ENCODE results near the gene SPEM1. TPM values are rescaled to one million over a fixed set of nuclear protein-coding genes. Genes with fewer than 3 reads are reported as not detected.

Gene SPEM1
- total RNA-seq, 1 experiment from 2014 or later = not detected

DNA sequence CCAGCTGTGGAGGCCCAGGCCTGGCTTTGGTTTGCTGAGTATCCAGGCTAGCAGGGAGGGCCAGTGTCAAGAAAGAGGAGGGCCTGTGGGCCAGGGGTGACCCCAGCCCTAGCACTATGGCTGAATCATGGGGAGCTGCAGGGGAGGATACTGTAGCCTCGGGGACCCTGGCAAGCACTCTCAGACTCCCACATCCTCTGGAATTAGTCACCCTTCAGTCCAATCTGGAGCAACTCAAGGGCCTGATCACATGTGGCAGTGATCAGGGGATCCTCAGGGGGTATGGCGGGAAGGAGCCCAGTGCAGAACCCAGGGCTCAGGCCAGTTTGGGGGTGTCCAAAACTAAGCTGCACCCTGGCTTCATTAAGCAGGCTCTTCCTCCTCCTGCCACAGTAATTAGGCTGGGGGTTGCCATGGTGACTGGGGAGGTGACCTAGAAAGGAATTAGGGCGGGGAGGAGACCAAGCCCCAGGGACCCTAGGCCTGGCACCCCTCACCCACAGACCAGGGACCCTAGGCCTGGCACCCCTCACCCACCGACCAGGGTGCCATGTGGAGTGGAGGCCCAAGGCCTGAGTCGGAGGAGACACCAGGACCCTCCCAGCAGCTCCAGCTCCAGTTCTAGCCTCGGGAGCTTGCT is 6.7 kb upstream of the SPEM1 start:
- DNase-seq (ENCODE audit: low read depth) = no peak
- in situ Hi-C loops (cut with HindIII; ENCODE audit: low pct_unique_long_range_greater_than_20kb, low sequenced_read_pairs) = no loop called here

DNA sequence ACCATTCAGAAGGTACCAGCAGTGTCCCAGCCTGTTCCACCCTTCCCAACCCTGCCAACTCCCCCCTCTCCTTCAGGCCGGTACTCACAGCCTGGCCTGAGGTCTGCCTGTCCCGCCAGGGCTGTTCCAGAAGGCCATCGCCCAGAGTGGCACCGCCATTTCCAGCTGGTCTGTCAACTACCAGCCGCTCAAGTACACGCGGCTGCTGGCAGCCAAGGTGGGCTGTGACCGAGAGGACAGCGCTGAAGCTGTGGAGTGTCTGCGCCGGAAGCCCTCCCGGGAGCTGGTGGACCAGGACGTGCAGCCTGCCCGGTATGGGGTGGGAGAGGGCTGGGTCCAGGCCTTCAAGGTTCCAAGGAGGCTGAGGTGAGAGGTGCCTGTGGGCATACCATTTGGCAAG is 5.3 kb upstream of the SPEM1 start:
- no peak for DNase-seq (ENCODE audit: low read depth)

DNA sequence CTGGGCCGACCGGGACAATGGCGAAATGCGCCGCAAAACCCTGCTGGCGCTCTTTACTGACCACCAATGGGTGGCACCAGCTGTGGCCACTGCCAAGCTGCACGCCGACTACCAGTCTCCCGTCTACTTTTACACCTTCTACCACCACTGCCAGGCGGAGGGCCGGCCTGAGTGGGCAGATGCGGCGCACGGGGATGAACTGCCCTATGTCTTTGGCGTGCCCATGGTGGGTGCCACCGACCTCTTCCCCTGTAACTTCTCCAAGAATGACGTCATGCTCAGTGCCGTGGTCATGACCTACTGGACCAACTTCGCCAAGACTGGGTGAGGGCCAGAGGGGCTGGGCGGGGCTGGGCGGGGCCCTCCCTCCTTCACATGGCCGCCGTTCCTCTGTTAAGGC is 4.3 kb upstream of the SPEM1 start:
- no peak for DNase-seq (ENCODE audit: low read depth)
- in situ Hi-C loops (cut with HindIII; ENCODE audit: low pct_unique_long_range_greater_than_20kb, low sequenced_read_pairs) = no loop called here

More for the DNA sequence above, 5.3 kb upstream of the SPEM1 start:
- in situ Hi-C loops (cut with HindIII; ENCODE audit: low pct_unique_long_range_greater_than_20kb, low sequenced_read_pairs) = no loop called here

DNA sequence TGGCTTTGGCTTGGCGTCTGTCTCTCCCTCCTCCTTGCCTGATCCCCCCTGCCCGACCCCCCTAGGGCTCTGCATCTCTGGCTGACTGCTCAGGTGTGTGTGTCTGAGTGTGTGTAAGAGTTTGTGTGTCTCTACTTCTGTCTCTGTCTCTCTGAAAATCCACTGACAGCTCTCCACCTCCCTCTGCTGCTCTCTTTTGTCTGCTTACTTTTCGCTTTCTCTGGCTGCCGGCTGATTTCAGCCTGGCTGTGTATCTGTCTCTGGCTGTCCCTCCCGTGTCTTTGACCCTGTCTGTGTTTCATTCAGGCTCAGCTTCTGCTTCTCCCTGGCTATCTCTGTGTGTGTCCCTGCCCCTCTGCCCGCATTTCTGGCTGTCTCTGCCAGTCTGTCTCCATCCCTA is 3.8 kb upstream of the SPEM1 start:
- DNase-seq (ENCODE audit: low read depth) = no peak
- in situ Hi-C loops (cut with HindIII; ENCODE audit: low pct_unique_long_range_greater_than_20kb, low sequenced_read_pairs) = no loop called here

DNA sequence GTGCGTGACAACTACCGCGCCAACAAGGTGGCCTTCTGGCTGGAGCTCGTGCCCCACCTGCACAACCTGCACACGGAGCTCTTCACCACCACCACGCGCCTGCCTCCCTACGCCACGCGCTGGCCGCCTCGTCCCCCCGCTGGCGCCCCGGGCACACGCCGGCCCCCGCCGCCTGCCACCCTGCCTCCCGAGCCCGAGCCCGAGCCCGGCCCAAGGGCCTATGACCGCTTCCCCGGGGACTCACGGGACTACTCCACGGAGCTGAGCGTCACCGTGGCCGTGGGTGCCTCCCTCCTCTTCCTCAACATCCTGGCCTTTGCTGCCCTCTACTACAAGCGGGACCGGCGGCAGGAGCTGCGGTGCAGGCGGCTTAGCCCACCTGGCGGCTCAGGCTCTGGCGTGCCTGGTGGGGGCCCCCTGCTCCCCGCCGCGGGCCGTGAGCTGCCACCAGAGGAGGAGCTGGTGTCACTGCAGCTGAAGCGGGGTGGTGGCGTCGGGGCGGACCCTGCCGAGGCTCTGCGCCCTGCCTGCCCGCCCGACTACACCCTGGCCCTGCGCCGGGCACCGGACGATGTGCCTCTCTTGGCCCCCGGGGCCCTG is 3.0 kb upstream of the SPEM1 start:
- no peak for DNase-seq (ENCODE audit: low read depth)
- in situ Hi-C loops (cut with HindIII; ENCODE audit: low pct_unique_long_range_greater_than_20kb, low sequenced_read_pairs) = no loop called here

DNA sequence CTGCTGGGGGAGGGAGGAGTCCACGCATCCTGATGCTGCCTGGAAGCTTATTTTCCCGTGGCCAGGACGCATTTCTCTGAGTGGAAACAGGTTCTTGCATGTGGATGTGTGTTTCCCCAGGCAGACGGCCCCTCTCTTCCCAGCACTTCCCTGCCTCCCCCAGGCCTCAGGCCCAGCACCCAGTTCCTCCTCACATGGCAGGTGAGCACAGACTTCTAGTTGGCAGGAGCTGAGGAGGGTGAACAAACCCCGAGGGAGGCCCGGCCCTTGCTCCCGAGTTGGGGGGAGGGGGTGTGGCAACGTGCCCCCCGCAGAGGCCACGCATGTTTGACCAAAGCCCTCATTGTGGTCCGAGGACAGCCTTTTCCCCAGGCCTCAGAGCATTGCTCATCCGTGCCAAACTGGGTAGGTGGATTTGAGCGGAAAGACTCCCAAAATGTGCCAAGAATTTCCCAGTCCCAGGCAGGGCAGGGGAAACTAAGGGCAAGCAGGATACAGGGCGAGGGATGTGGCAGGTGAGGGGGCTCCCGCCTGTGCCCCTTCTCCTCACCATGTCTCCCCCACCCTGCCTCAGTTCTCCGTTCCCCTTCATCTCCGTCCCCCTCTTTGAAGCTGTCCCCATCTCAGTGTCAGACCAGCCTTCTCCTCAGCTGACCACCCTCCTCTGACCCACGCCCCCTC is 1.5 kb upstream of the SPEM1 start:
- in situ Hi-C loops (cut with HindIII; ENCODE audit: low pct_unique_long_range_greater_than_20kb, low sequenced_read_pairs) = no loop called here
- no peak for DNase-seq (ENCODE audit: low read depth)

DNA sequence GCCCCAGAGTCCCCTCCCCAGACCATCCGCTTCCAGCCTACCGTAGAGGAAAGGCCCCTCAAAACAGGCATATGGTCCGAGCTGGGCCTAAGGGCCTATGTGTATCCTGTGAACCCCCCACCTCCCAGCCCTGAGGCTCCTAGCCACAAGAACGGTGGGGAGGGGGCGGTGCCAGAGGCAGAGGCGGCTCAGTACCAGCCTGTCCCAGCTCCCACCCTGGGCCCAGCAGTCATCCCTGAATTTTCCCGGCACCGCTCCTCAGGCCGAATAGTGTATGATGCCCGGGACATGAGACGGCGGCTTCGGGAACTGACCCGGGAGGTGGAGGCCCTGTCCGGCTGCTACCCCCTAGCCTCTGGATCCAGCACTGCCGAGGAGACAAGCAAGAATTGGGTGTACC is 1.1 kb downstream of the SPEM1 start:
- no peak for DNase-seq (ENCODE audit: low read depth)
- in situ Hi-C loops (cut with HindIII; ENCODE audit: low pct_unique_long_range_greater_than_20kb, low sequenced_read_pairs) = no loop called here

DNA sequence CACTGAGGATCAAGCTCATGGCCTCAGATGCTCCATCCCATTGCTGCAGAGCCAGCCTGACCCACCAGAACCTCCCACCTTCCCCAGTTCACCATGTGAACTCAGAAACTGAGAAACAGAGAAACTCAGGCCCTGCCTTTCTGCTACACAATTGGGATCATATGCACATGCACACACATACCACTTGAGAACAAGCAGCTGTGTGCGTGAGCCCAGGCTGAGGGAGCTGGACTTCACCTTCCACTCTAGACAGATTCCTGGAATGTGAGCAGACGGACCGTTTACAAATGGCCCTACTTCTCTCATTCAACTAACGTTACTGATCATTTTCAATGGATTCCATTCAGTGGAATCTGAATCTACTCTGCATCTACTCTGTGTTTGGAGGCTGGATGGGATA is 3.6 kb downstream of the SPEM1 start:
- DNase-seq (ENCODE audit: low read depth) = no peak
- in situ Hi-C loops (cut with HindIII; ENCODE audit: low pct_unique_long_range_greater_than_20kb, low sequenced_read_pairs) = no loop called here

DNA sequence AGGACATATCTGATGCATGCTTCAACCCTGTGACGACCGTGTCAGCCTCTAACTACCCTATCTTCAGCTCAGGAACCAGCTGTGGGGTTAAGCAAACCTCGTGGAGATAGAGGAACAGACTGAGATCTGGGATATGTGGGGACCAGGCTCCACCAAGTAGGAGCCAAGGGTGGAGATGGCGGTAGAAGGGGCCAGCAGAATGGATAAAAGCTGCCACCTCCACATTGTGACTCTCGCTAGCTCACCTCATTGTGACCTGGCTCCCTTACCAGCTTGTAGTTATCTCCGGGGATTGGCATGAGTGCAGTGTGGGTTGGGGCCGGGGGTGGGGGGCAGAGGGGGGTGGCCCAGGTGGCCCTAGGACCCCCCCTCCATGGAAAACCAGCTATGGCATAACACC is 5.2 kb downstream of the SPEM1 start, which contains the start of gene SPEM2:
Gene SPEM2, plus strand, starts transcription at position 301 of the 400 bp plus-strand sequence. Its CDS starts 73 bp downstream, at position 374.
- in situ Hi-C loops (cut with HindIII; ENCODE audit: low pct_unique_long_range_greater_than_20kb, low sequenced_read_pairs) = no loop called here
- DNase-seq (ENCODE audit: low read depth) = no peak

DNA sequence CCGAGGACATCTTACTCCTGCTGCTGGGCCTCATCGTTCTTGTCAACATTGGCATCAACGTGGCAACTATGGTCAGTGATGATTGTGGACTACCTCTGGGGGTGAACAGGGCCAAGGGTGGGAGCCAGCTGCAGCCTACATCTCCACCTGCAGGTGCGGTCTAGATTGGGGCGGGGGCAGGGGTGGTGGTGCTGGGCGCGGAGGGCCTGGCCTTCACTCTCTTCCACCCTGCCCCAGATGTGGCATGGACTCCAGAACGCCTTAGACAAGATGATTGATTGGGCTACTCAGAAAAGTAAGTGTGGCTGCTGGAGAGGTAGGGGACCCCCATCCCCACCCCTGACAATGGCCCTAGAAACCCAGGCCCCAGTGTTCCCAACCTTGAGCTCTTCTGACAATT is 5.6 kb downstream of the SPEM1 start:
- DNase-seq (ENCODE audit: low read depth) = no peak
- in situ Hi-C loops (cut with HindIII; ENCODE audit: low pct_unique_long_range_greater_than_20kb, low sequenced_read_pairs) = no loop called here

DNA sequence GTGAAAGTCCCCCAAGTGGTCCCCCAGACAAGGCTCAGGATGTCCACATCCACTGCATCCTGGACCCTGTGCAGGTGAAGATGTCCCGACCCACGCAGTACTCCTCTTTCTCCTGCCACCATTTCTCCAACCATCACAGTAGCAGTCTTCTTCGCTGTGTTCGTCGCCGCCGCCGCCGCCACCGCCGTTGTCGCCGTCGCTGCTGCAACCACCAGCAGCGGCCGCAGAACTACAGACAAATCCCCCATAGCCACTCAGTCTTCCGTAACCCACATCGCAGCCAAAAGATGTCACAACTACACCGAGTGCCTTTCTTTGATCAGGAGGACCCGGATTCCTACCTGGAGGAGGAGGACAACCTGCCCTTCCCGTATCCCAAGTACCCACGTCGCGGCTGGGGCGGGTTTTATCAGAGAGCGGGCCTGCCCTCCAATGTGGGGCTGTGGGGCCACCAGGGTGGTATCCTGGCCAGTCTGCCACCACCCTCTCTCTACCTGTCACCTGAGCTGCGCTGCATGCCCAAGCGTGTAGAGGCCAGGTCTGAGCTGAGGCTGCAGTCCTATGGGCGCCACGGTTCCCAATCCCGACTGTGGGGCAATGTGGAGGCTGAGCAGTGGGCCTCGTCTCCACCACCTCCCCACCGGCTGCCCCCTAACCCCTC is 6.2 kb downstream of the SPEM1 start:
- DNase-seq (ENCODE audit: low read depth) = no peak
- in situ Hi-C loops (cut with HindIII; ENCODE audit: low pct_unique_long_range_greater_than_20kb, low sequenced_read_pairs) = no loop called here

DNA sequence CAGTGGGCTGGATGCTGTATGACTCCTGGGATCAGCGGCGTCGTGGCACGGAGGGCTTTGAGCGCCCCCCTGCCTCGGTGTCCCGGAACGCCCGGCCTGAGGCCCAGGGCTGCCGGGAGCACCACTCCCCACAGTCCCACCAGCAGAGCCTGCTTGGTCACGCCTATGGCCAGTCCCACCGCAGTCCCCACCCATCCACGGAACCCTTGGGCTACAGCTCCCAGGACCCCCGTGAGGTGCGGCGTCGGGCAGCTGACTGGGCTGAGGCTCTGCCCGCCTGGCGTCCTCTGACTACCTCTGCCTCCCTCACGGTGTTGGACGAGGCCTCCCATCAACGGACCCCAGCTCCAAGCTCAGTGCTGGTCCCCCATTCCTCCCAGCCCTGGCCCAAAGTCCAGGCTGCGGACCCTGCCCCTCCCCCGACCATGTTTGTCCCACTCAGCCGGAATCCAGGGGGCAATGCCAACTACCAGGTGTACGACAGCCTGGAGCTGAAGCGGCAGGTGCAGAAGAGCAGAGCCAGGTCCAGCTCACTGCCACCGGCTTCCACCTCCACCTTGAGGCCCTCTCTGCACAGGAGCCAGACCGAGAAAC is 6.9 kb downstream of the SPEM1 start:
- DNase-seq (ENCODE audit: low read depth) = no peak

DNA sequence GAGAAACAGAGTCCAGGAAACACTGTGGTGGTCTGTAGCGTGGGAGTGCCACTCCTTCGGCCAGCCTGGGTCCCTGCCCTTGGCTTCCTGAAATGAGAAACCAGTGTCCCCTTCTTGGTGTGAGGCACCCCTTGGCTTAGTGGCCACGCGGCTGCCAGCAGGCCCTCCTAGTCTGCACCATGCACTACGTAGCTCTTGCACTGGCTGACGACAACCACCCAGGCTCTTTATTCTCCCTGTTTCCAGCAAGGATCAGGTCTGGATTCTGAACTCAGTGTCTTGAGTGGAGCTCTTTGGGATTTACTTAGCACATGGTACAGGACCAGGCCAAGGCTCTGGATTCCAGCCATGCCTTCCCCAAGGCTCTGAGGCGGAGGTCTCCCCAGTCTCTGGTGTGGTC is 7.4 kb downstream of the SPEM1 start:
- no peak for DNase-seq (ENCODE audit: low read depth)
- in situ Hi-C loops (cut with HindIII; ENCODE audit: low pct_unique_long_range_greater_than_20kb, low sequenced_read_pairs) = no loop called here

More for the DNA sequence above, 6.9 kb downstream of the SPEM1 start:
- in situ Hi-C loops (cut with HindIII; ENCODE audit: low pct_unique_long_range_greater_than_20kb, low sequenced_read_pairs) = no loop called here

DNA sequence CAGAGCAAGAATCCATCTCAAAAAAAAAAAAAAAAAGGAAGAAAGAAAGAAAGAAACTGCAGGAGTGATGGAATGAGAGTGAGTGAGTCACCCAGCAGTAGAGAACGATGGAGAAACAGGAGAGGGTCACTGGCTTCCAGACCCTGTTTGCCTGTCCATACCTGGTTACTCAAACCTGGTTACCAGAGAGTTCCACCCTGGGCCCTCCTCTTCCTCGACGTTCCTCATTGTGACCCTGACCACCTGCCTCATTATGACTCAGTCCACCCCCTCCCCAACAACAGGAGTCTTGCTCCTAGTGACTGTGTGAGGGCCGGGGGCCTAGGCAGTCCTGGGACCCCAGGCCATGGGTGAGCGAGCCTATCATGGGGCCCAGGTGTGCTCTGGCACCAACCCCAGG is 8.4 kb downstream of the SPEM1 start, which contains the start of gene SPEM3:
Gene SPEM3, plus strand, starts transcription at position 301 of the 400 bp plus-strand sequence. Its CDS starts 46 bp downstream, at position 347.
- in situ Hi-C loops (cut with HindIII; ENCODE audit: low pct_unique_long_range_greater_than_20kb, low sequenced_read_pairs) = no loop called here
- DNase-seq (ENCODE audit: low read depth) = no peak

DNA sequence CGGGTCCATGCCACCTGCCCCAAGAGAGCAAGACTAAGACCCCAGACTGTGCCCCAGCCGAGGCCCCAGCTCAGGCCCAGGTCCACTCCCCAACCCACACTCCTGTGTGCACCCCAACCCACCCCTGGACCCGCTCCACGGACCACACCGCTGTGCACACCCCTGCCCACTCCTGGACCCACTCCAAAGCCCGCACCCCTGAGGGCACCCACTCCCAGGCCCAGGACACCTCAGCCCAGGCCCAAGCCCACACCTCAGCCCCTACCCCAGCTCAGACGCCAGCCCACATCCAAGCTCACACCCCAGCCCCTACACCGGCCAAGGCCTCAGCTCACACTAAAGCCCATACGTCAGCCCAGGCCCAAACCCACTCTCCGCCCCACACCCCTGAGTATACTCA is 9.6 kb downstream of the SPEM1 start:
- DNase-seq (ENCODE audit: low read depth) = no peak
- in situ Hi-C loops (cut with HindIII; ENCODE audit: low pct_unique_long_range_greater_than_20kb, low sequenced_read_pairs) = no loop called here

DNA sequence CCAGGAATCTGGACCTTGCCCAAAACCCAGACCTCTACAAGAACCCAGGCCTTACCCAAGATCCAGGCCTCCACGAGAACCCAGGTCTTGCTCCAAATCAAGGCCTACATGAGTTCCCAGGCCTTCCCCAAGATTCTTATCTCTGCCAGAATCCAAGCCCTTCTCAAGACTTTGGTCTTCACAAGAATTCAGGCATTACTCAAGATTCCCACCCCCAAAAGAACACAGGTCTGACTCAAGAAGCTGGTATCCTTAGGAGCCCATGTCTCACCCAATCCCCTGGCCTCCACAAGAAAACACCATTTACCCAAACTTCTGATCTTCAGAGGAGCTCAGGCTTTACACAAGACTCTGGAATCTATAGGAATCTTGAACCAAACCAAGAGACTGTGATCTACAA is 11.1 kb downstream of the SPEM1 start:
- DNase-seq (ENCODE audit: low read depth) = no peak
- in situ Hi-C loops (cut with HindIII; ENCODE audit: low pct_unique_long_range_greater_than_20kb, low sequenced_read_pairs) = no loop called here

DNA sequence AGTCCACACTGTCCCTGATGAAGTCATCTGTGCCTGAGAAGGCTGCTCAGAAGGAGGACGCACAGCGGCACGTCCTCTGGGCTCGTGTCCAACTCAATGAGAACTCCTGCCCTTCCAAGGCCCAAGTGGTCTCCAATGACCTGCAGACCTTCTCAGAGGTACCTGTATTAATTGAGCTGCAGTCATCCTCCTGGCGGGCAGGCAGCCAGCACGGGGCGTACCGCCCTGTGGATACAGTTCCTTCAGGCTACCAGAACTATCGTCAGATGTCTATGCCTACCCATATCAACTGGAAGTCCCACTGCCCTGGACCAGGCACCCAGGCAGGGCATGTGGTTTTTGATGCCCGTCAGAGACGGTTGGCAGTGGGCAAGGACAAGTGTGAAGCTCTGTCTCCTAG is 12.2 kb downstream of the SPEM1 start:
- no peak for DNase-seq (ENCODE audit: low read depth)
- in situ Hi-C loops (cut with HindIII; ENCODE audit: low pct_unique_long_range_greater_than_20kb, low sequenced_read_pairs) = no loop called here

DNA sequence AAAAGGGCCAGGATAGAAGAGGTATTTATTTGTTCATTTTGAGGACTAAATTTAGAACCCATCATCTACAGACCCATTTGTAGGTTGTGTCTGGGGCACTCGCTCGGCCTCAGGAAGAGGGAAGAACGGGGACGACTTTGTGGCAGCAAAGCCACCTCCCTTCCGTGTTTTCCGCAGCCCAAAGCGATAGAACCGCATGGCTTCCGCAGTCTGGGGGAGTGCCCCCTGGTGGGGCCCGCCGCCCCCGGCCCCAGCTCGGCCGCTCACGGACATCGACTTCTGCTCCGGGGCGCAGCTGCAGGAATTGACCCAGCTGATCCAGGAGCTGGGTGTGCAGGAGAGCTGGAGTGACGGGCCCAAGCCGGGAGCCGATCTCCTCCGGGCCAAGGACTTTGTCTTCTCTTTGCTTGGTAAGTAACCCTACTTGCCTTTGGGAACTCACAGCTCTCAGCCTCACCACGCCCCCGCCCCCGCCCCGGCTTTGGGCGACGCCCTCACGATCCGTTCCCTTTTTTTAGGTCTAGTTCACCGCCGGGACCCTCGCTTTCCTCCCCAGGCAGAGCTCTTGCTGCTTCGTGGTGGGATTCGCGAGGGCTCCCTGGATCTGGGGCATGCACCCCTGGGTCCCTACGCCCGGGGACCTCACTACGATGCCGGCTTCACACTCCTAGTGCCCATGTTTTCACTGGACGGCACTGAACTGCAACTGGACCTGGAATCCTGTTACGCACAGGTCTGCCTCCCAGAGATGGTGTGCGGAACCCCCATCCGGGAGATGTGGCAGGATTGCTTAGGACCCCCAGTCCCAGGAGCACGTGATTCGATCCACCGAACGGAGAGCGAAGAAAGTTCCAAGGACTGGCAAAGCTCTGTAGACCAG is 15.8 kb downstream of the SPEM1 start:
- no peak for DNase-seq (ENCODE audit: low read depth)
- in situ Hi-C loops (cut with HindIII; ENCODE audit: low pct_unique_long_range_greater_than_20kb, low sequenced_read_pairs) = no loop called here
